Measurements from ENCODE around the gene HRG. TPM values are rescaled to one million over a fixed set of nuclear protein-coding genes. Genes with fewer than 3 reads are reported as not detected.
"Not testable (repeated sequence)": the region's sequence is repeated elsewhere in the genome, so short reads cannot be mapped to it uniquely, and the experiment has no call there.

HRG gene
- total RNA-seq, 1 experiment from 2014 or later: 1.3 TPM

- Histone ChIP-seq H3K27ac (no peak overlapping the region), H2AFZ (no peak overlapping the region), H4K20me1 (ENCODE audit: insufficient read depth) (no peaks in the 10 kb centered on the region), H3K4me1 (replicated peaks; ENCODE audit: insufficient read depth) (peaks cover 7% of the 10 kb centered on the region), H3K27me3 (ENCODE audit: insufficient read depth, low read depth) (no peaks in the 10 kb centered on the region), H3F3A (ENCODE audit: insufficient read depth, low read depth) (0 out of 2 replicates have a peak, but pooled peaks cover 4% of the 10 kb centered on the region), H3K79me2 (ENCODE audit: low read depth) (no peaks in the 10 kb centered on the region), H3K9me3 (ENCODE audit: insufficient read depth, low read depth) (no peaks in the 10 kb centered on the region), H3K4me3 (no peak overlapping the region), H3K9me2 (ENCODE audit: insufficient read depth) (no peaks in the 10 kb centered on the region), H3K4me2 (no peak overlapping the region), H3K36me3 (ENCODE audit: low read depth) (no peaks in the 10 kb centered on the region)
- intact Hi-C loops (cut with micrococcal nuclease; ENCODE audit: unreplicated experiment): no loop called here
- TF ChIP-seq CTCF (conservative IDR thresholded peaks at IDR 0.05) (no peak), EZH2 (IDR thresholded peaks at IDR 0.05; ENCODE audit: low read depth) (no peak)
- no TSS peak for BruUV-seq (replicated peaks)
- peak in 1 of 2 experiments; percentile 82 for DNase-seq
- POLR2A ChIA-PET (ENCODE audit: unreplicated experiment): no interaction called here
- CTCF ChIA-PET: no interaction called here
Observed at GRCh38 chr3:186633481-186633880, 32.3 kb upstream of the HRG start.

- H3K4me2 ChIP-seq; intact Hi-C loops (cut with micrococcal nuclease; ENCODE audit: unreplicated experiment); H3F3A ChIP-seq (ENCODE audit: insufficient read depth, low read depth); BruUV-seq (replicated peaks); CTCF ChIA-PET; H3K27ac ChIP-seq; H4K20me1 ChIP-seq (ENCODE audit: insufficient read depth); H3K36me3 ChIP-seq (ENCODE audit: low read depth); H3K4me1 ChIP-seq (replicated peaks; ENCODE audit: insufficient read depth); H3K27me3 ChIP-seq (ENCODE audit: insufficient read depth, low read depth); H2AFZ ChIP-seq; DNase-seq; H3K9me2 ChIP-seq (ENCODE audit: insufficient read depth); POLR2A ChIA-PET (ENCODE audit: unreplicated experiment); H3K79me2 ChIP-seq (ENCODE audit: low read depth); H3K9me3 ChIP-seq (ENCODE audit: insufficient read depth, low read depth); H3K4me3 ChIP-seq: not testable (repeated sequence)
Observed at GRCh38 chr3:186634207-186634606, 31.6 kb upstream of the HRG start.

GRCh38 chr3:186635532-186635931 is 30.3 kb upstream of the HRG start:
- ChIA-PET POLR2A (ENCODE audit: unreplicated experiment) (no interaction called here), CTCF (no interaction called here)

More at GRCh38 chr3:186635532-186635931, 30.3 kb upstream of the HRG start:
- intact Hi-C loops (cut with micrococcal nuclease; ENCODE audit: unreplicated experiment): no loop called here
- H3K27ac ChIP-seq: no peak overlapping the region
- no peaks in the 10 kb centered on the region for H3K9me3 ChIP-seq (ENCODE audit: insufficient read depth, low read depth)
- TF ChIP-seq CTCF (conservative IDR thresholded peaks at IDR 0.05): no peak
- no peak for TF ChIP-seq EZH2 (IDR thresholded peaks at IDR 0.05; ENCODE audit: low read depth)
- H3K79me2 ChIP-seq (ENCODE audit: low read depth): no peaks in the 10 kb centered on the region
- no peak for DNase-seq
- H4K20me1 ChIP-seq (ENCODE audit: insufficient read depth): no peaks in the 10 kb centered on the region
- peaks cover 7% of the 10 kb centered on the region; the same call in 1 of the 2 replicates for H3F3A ChIP-seq (ENCODE audit: insufficient read depth, low read depth)
- H3K4me3 ChIP-seq: no peak overlapping the region
- peaks cover 13% of the 10 kb centered on the region for H3K4me1 ChIP-seq (replicated peaks; ENCODE audit: insufficient read depth)
- no peak overlapping the region for H2AFZ ChIP-seq
- no TSS peak for BruUV-seq (replicated peaks)
- H3K9me2 ChIP-seq (ENCODE audit: insufficient read depth): no peaks in the 10 kb centered on the region
- H3K36me3 ChIP-seq (ENCODE audit: low read depth): no peaks in the 10 kb centered on the region
- H3K27me3 ChIP-seq (ENCODE audit: insufficient read depth, low read depth): no peaks in the 10 kb centered on the region
- no peak overlapping the region for H3K4me2 ChIP-seq

All from PC-9 (cell line).